ENCODE data around the gene PUM1.

The PUM1 gene

DNA sequence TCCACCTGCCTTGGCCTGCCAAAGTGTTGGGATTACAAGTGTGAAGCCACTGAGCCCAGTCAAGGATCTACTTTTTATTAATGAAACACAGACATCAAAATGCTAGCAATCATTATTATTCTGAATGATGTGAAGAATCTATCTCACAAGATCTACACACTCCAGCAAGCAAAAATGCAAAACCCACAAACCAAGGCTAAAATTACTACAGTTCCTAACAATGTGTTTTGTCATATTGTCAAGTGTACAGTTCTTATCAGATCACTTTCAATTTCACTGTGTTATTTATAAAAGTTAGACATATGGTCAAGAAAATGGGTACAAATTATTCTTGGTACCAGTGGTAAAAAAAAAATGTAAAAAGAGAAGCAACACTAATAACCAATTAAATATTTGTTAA is 95.6 kb downstream of the PUM1 start:
- no peak for TF ChIP-seq CTCF (IDR thresholded peaks at IDR 0.05; ENCODE audit: low read depth, low read length)
- Histone ChIP-seq H3K27me3 (no peaks in the 10 kb centered on the region), H3K36me3 (peaks cover 25% of the 10 kb centered on the region), H3K9me3 (no peaks in the 10 kb centered on the region), H3K4me3 (ENCODE audit: low read depth, low read length) (no peak overlapping the region), H3K4me1 (peaks cover 24% of the 10 kb centered on the region)
- no peak for DNase-seq

- Histone ChIP-seq H3K36me3 (peaks cover 38% of the 10 kb centered on the region), H3K4me1 (peaks cover 30% of the 10 kb centered on the region), H3K27me3 (no peaks in the 10 kb centered on the region), H3K9me3 (no peaks in the 10 kb centered on the region), H3K4me3 (ENCODE audit: low read depth, low read length) (no peak overlapping the region)
- peak; percentile 19 for DNase-seq
- TF ChIP-seq CTCF (IDR thresholded peaks at IDR 0.05; ENCODE audit: low read depth, low read length), result 0 out of 2 replicates have a peak, but pooled peaks have one; percentile 3
These were observed 97.1 kb downstream of the PUM1 start for GRCh38 chr1:30968220-30968971.

DNA sequence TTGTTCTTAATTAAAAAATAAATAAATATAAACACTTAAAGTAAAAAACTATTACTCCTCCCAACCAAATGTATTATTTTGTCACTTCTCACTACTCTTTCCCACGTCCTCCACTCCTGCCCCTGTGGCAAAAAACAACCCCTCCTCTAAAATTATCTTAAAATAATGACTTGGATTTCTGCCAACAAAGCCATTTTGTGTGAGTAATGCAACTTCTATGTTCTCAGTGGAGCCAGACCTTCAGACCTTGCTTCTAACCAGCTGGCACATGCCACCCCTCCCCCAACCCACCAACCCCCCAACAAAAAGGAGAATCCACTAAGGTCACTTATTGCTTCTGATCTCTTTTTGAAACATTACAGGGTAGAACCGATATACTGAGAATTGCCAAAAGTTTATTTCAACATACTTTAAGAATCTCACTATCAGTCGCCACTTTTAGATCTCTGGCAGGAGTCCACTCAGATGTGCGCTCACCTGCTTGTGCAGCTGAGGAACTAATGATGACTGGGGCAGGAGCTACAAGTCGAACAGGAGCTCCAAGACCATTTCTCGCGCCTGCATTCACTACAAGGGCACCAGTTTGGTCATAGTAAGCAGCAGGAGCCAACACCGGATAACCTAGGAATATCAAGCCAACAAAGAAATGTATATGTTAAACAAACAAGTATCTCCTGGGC is 98.7 kb downstream of the PUM1 start:
- H3K36me3 ChIP-seq, result peaks cover 49% of the 10 kb centered on the region
- peak; percentile 76 for DNase-seq
- no peak overlapping the region for H3K4me3 ChIP-seq (ENCODE audit: low read depth, low read length)
- no peak for TF ChIP-seq CTCF (IDR thresholded peaks at IDR 0.05; ENCODE audit: low read depth, low read length)
- H3K27me3 ChIP-seq, result no peaks in the 10 kb centered on the region
- peaks cover 30% of the 10 kb centered on the region for H3K4me1 ChIP-seq
- no peaks in the 10 kb centered on the region for H3K9me3 ChIP-seq

DNA sequence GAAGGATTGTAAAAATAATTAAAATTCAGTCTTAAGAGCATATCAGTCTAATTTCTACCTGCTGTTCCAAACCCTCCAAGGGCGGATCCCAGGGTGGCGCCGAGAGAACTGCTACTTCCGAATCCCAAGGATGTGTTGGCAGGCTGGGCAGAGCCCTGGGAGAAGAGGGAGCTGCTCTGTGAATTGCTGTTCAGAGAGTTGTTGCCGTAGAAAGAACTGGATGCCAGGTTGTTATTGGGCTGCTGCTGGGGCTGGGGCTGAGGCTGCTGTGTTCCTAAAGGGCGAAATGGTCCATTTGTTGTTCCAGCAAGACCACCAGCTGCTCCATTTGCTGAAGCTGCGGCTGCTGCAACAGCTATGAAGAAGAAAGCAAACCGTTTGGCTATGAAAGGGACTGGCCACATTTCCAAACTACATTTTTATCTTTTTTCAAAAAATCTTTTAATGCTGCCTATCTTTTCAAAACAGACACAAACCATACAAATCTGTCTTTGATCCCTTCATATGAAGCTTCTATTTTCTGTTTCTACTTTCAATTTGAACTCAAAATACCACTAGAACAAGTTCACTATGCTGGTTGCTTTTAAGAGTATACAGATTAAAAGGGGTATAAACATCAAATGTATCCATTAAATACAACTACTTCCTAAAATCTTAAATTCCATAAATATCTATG is 99.5 kb downstream of the PUM1 start:
- Histone ChIP-seq H3K36me3 (peaks cover 52% of the 10 kb centered on the region), H3K4me3 (ENCODE audit: low read depth, low read length) (no peak overlapping the region)
- no peak for TF ChIP-seq CTCF (IDR thresholded peaks at IDR 0.05; ENCODE audit: low read depth, low read length)

DNA sequence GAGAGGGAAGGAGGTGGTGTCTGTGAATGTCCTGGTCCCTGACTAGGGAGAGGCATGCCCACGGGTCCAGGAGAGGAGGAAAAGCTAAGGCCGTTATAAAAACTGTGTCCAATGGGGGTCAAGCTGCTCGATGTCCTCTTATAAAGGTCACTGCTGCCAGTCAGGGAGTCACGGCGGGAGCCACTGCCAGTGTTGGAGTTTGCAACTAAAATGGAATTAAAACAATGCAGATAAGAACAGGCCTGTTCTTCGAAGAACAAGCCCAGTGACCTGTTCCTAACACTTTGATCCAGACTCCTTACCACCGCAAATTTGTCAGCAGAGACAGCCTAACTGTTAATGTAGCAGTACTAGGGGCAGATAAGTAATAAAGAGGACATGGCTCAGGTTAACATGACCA is 100.8 kb downstream of the PUM1 start:
- Histone ChIP-seq H3K36me3 (peaks cover 41% of the 10 kb centered on the region), H3K4me1 (peaks cover 30% of the 10 kb centered on the region), H3K9me3 (no peaks in the 10 kb centered on the region), H3K4me3 (ENCODE audit: low read depth, low read length) (no peak overlapping the region), H3K27me3 (no peaks in the 10 kb centered on the region)
- DNase-seq, result peak; percentile 8
- no peak for TF ChIP-seq CTCF (IDR thresholded peaks at IDR 0.05; ENCODE audit: low read depth, low read length)

More for the DNA sequence above, 99.5 kb downstream of the PUM1 start:
- peak; percentile 27 for DNase-seq
- peaks cover 30% of the 10 kb centered on the region for H3K4me1 ChIP-seq
- no peaks in the 10 kb centered on the region for H3K9me3 ChIP-seq
- H3K27me3 ChIP-seq, result no peaks in the 10 kb centered on the region
